GM10266 (cell line): ENCODE data around the gene SHB.

Experiments
- DNase-seq: peaks from one replicate; pipeline ENCODE4 v3.0.0; 2012; ENCODE audit errors: extremely low spot score
- TF ChIP-seq, protein P1 (sequence below): IDR thresholded peaks from 2 replicates; pipeline ENCODE4 v1.5.1; 2012; ENCODE audit warnings: mild to moderate bottlenecking, low read depth; ENCODE audit not compliant: control insufficient read depth, insufficient read depth; ENCODE audit errors: missing control alignments

SHB gene

DNA sequence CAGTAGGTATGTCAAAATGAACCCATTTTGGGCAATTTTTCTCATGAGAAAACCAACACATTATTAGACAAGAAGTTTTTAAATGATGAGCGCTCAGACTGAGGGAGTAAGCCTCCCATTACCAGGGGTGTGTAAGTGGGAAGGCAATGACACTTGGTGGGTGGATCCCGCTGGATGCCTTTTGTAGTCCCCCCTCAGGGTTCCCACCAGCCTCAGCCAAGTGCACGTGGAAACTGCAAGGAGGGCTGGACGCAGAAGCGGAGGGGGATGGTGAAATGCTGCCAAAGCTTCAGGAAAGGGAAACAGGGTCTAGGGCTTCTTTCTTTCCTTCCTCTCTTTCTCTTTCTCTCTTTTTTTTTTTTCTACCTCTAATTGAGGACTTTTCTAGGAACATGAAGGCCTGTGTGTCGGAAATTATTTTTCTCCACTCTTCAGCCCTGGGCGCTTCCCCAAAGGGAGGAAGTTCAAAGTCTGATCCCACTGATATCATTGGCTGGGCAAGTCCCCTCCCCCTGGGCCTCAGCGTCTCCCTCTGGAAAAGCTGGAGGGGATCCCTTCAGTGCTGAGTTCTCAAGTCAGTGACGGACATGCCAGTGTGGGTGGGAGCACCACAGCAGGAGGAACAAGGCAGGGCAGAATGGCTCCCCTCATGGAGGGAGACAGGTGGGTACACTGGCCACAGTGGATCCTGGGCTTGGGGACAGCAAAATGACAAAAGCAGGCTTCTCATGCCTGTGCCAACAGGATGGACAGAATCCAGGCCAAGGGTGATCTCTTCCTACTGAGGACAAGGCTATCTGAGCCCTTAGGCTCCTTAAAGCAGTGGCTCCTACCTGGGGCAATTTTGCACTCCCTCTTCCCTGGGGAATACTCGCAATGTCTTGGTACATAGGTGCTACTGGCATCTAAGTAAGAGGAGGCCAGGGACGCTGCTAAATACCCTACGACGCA is 141.2 kb downstream of the SHB start:
- TF ChIP-seq, protein P1, sequence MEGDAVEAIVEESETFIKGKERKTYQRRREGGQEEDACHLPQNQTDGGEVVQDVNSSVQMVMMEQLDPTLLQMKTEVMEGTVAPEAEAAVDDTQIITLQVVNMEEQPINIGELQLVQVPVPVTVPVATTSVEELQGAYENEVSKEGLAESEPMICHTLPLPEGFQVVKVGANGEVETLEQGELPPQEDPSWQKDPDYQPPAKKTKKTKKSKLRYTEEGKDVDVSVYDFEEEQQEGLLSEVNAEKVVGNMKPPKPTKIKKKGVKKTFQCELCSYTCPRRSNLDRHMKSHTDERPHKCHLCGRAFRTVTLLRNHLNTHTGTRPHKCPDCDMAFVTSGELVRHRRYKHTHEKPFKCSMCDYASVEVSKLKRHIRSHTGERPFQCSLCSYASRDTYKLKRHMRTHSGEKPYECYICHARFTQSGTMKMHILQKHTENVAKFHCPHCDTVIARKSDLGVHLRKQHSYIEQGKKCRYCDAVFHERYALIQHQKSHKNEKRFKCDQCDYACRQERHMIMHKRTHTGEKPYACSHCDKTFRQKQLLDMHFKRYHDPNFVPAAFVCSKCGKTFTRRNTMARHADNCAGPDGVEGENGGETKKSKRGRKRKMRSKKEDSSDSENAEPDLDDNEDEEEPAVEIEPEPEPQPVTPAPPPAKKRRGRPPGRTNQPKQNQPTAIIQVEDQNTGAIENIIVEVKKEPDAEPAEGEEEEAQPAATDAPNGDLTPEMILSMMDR = no peak
- no peak for DNase-seq

DNA sequence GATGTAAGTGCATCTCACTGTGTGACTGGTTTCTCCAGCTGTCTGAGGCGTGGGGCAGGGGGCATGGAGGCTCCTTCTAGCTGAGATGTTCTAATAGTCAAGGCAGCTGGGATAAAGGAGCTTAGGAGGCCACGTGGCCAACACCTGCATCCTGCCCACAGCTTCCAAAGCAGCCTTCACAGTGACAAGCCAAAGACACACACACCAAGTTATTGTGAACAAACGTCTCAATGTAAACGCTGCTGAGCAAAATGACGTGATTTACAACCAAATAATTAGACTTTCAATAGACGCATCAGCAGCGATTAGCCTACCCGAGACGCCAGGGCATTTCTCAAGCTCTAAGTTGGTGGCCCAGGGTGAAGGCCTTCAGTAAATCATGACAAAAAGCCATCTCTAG is 141.9 kb downstream of the SHB start:
- TF ChIP-seq, protein P1 = no peak

DNA sequence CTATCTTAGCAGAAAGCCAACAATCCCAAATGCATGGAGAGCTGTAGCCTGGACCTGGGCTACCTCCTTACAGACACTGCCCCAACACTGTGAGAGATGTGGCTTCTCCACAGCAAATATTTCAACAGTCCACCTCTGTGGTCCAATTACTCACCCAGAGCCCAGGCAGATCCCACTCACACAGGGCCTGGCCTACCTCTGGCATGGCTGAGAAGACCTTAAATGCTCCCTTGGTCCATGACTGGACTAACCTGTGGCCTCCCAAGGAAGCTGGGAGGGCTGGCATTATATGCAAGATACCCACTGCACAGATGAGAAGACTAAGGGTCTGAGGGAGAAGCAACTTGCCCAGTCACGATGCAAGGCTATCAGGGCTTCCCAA is 142.3 kb downstream of the SHB start:
- DNase-seq = no peak
- TF ChIP-seq, protein P1 = no peak

More for the DNA sequence above, 141.9 kb downstream of the SHB start:
- DNase-seq = no peak

DNA sequence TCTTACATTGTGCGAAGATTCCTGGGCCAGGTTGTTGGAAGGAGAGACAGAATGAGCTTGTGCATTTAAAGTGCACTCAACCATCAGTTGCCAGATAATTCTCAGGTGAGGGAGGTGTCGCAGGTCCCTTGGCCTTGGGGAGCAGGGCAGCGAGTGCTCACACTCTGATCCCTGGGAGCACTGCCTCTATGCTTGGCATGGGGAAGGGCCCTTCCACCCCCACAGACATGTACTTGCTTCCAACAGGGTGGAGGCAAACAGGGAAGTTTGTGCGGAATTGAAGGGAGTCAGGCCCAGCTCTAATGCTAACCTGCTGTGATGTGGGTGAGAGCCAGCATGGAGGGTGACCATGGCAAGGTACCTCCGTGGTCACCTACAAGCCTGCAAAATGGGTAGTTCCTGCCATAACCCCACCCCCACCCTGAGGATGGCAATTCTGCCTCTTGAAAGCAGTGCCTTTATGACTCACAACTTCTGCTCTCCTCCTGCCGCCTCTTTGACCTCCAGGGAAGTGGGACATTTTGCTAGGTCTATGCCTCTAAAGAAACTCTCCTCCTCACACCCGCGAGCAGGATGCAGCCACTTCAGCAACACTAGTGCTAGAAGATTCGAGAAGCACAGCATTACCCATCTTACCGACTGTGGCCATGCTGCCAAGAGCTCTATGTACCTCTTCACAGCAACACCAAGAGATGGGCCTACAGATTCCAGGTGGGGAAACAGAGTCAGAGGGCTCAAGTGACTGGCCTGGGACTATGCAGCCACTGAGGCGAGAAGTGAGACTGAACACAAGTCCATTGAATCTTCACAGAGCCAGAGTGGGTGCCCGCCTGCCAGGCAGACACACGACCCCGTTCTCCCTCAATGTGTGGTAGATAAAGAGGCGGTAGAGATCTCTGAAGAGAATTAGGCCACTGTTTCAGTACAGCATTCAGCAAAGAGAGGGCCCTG is 143.0 kb downstream of the SHB start:
- TF ChIP-seq, protein P1 = no peak
- no peak for DNase-seq

DNA sequence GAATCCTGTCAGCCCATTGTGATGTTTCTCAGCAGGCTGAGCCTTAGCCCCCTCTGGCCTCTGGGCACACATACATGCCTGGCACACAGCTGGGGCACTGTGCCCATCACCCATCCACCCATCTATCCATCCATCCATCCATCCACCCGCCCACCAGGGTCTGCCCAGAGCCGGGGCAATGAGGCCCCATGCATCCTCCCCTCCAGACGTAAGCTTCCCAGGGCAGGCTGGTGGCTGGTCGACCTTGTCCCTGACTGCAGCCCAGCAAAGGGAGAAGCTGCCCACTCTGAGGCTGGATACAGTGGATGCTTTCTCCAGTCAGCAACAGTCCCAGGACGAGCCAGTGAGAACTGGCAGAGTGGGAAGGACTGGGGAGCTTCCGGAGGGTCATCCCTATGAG is 144.0 kb downstream of the SHB start:
- TF ChIP-seq, protein P1 = no peak
- DNase-seq = no peak

DNA sequence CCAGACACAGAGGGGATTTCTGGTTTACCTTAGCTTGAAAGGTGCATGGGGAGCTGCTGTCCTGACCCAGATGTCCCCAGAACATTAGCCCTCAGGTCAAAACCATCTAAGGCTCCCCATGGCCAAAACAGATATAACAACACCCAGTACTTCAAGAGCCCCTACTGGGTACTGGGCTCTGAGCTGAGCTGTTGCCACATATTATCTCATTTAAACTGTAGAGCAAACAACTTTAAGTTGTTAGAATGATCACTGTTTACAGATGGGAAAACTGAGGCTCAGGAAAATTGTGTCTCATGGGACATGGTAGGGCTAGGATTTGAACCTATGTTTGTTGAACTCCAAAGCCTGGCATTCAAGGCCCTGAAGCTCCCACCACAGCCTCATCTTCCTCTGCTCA is 144.5 kb downstream of the SHB start:
- no peak for DNase-seq

More for the DNA sequence above, 144.5 kb downstream of the SHB start:
- TF ChIP-seq, protein P1 = no peak
